Esophagus squamous epithelium (tissue), 5 donors: ENCODE results near the gene NRIP1. TPM values are rescaled to one million over a fixed set of nuclear protein-coding genes. Genes with fewer than 3 reads are reported as not detected.

ENCODE experiments used
- DNase-seq: peaks from one replicate; lab custom pipeline; 2025; lab: John Stamatoyannopoulos, UW
- H3K27ac ChIP-seq, 4 donors: fragments of 200-600 bp; sonication (generic); one replicate each; pipeline ENCODE4 v1.5.1; 2016 to 2019; ENCODE audit warnings: mild to moderate bottlenecking in 1 of 4
- H3K27me3 ChIP-seq, 4 donors: fragments of 200-600 bp; sonication (generic); 1 replicate in 3 of 4; 2 replicates in 1 of 4; pipeline versions ENCODE4 v1.5.1 to v1.6.0; 2017 to 2021; ENCODE audit warnings: antibody characterized with exemption in 1 of 4
- H3K36me3 ChIP-seq, 3 donors: fragments of 200-600 bp; sonication (generic); one replicate each; pipeline ENCODE4 v1.5.1; 2016 to 2019
- H3K4me1 ChIP-seq, 3 donors: fragments of 200-600 bp; sonication (generic); one replicate each; pipeline ENCODE4 v1.5.1; 2017 to 2019
- H3K4me3 ChIP-seq, 4 donors: fragments of 200-600 bp; sonication (generic); 1 replicate in 3 of 4; 2 replicates in 1 of 4; pipeline ENCODE4 v1.5.1; 2016 to 2019; ENCODE audit warnings: mild to moderate bottlenecking in 2 of 4, moderate library complexity in 1 of 4
- H3K9me3 ChIP-seq, 3 donors: fragments of 200-600 bp; sonication (generic); one replicate each; pipeline ENCODE4 v1.5.1; 2016 to 2019
- CTCF ChIP-seq, 6 experiments: fragments of 450-650 bp in 4 of 6; fragments of 200-600 bp in 2 of 6; sonication (generic) in 2 of 6; IDR thresholded peaks; one replicate each; pipeline ENCODE4 v1.5.1; 2016 to 2019; ENCODE audit warnings: antibody characterized with exemption in 6 of 6, mild to moderate bottlenecking in 4 of 6, moderate library complexity in 4 of 6
- POLR2A ChIP-seq, 4 donors: fragments of 450-650 bp; IDR thresholded peaks; one replicate each; pipeline ENCODE4 v1.6.1; 2017; ENCODE audit warnings: antibody characterized with exemption in 4 of 4, mild to moderate bottlenecking in 4 of 4, moderate library complexity in 3 of 4
- WGBS, 2 donors: methylation state at CpG; one replicate each; pipeline ENCODE4 v1.1.5; 2018; 5-methylcytosine and 5-hydroxymethylcytosine counted together
- intact Hi-C: fragments of 100-400 bp; cut with DNase I; formaldehyde crosslinking; loops from one replicate; pipeline ENCODE4 v1.15.0; 2022
- total RNA-seq, 4 donors: library from RNA; depleted of rRNA; stranded (reverse); fragments of >200 nt; gene quantifications; one replicate each; pipeline ENCODE4 v1.1.0, GENCODE V29; 2016
- donor health status: DM: yes; HTN: yes; CAD: no.

The NRIP1 gene
- total RNA-seq, 4 donors from 2014 or later: 13.2 to 37.0 (median 31.1) TPM

GRCh38 chr21:14982336-14982735 is 82.5 kb downstream of the NRIP1 start:
- H3K9me3 ChIP-seq: no peaks in the 10 kb centered on the region
- no peaks in the 10 kb centered on the region for H3K27me3 ChIP-seq
- peaks cover 0 to 20% (median 0%) of the 10 kb centered on the region in 3 donors for H3K4me1 ChIP-seq
- TF ChIP-seq CTCF (IDR thresholded peaks at IDR 0.05) (no peak), POLR2A (IDR thresholded peaks at IDR 0.05) (no peak)
- 47 to 59% methylated on average over 3 of the region's 3 CpGs for WGBS, 2 donors
- peaks cover 0 to 1% (median 0%) of the 10 kb centered on the region in 3 donors for H3K36me3 ChIP-seq
- intact Hi-C loops: no loop called here
- no peak overlapping the region for H3K4me3 ChIP-seq
- H3K27ac ChIP-seq: no peak overlapping the region
- no peak for DNase-seq

GRCh38 chr21:14981246-14981645 is 83.6 kb downstream of the NRIP1 start:
- H3K27ac ChIP-seq: no peak overlapping the region
- 61 to 80% methylated on average over 5 of the region's 5 CpGs for WGBS, 2 donors
- no peaks in the 10 kb centered on the region for H3K27me3 ChIP-seq
- no peaks in the 10 kb centered on the region for H3K9me3 ChIP-seq
- H3K4me1 ChIP-seq: peaks cover 0 to 20% (median 0%) of the 10 kb centered on the region in 3 donors
- TF ChIP-seq POLR2A (IDR thresholded peaks at IDR 0.05) (no peak), CTCF (IDR thresholded peaks at IDR 0.05) (no peak)
- intact Hi-C loops: no loop called here
- no peaks in the 10 kb centered on the region for H3K36me3 ChIP-seq
- no peak overlapping the region for H3K4me3 ChIP-seq
- no peak for DNase-seq

- no peak overlapping the region for H3K4me3 ChIP-seq
- no peak for DNase-seq
- H3K27me3 ChIP-seq: no peaks in the 10 kb centered on the region
- intact Hi-C loops: no loop called here
- H3K36me3 ChIP-seq: peaks cover 0 to 5% (median 0%) of the 10 kb centered on the region in 3 donors
- TF ChIP-seq CTCF (IDR thresholded peaks at IDR 0.05) (no peak), POLR2A (IDR thresholded peaks at IDR 0.05) (no peak)
- H3K4me1 ChIP-seq: peaks cover 0 to 20% (median 0%) of the 10 kb centered on the region in 3 donors
- no peak overlapping the region for H3K27ac ChIP-seq
- H3K9me3 ChIP-seq: no peaks in the 10 kb centered on the region
These were observed 85.5 kb downstream of the NRIP1 start for GRCh38 chr21:14979264-14979663.

GRCh38 chr21:14977814-14978213 is 87.0 kb downstream of the NRIP1 start:
- TF ChIP-seq CTCF (IDR thresholded peaks at IDR 0.05) (no peak), POLR2A (IDR thresholded peaks at IDR 0.05) (no peak)
- H3K4me3 ChIP-seq: no peak overlapping the region

GRCh38 chr21:14975136-14975919 is 89.5 kb downstream of the NRIP1 start:
- Histone ChIP-seq H3K27me3 (no peaks in the 10 kb centered on the region), H3K36me3 (peaks cover 0 to 5% (median 0%) of the 10 kb centered on the region in 3 donors), H3K4me1 (peaks cover 0 to 6% (median 0%) of the 10 kb centered on the region in 3 donors), H3K9me3 (no peaks in the 10 kb centered on the region), H3K4me3 (no peak overlapping the region), H3K27ac (no peak overlapping the region)
- no peak for DNase-seq
- intact Hi-C loops: no loop called here
- TF ChIP-seq CTCF (IDR thresholded peaks at IDR 0.05) (no peak), POLR2A (IDR thresholded peaks at IDR 0.05) (no peak)
- WGBS, 2 donors: 76 to 77% methylated on average over 6 of the region's 6 CpGs

More at GRCh38 chr21:14977814-14978213, 87.0 kb downstream of the NRIP1 start:
- DNase-seq: no peak
- Histone ChIP-seq H3K27ac (no peak overlapping the region), H3K27me3 (no peaks in the 10 kb centered on the region), H3K36me3 (peaks cover 0 to 5% (median 0%) of the 10 kb centered on the region in 3 donors), H3K9me3 (no peaks in the 10 kb centered on the region), H3K4me1 (peaks cover 0 to 14% (median 0%) of the 10 kb centered on the region in 3 donors)
- WGBS, 2 donors: 98% methylated on average over 5 of the region's 5 CpGs
- intact Hi-C loops: no loop called here
